PFSK-1 (cell line): ENCODE measurements around the gene SIPA1L3.

Experiments used
- FOXP2 ChIP-seq: optimal IDR thresholded peaks from 2 replicates; pipeline ENCODE3; 2011; ENCODE audit warnings: borderline replicate concordance, control low read depth, inconsistent platforms; ENCODE audit not compliant: insufficient read depth; ENCODE audit errors: extremely low read length, extremely low read depth
- POLR2AphosphoS5 ChIP-seq: IDR thresholded peaks from 2 replicates; pipeline ENCODE4 v1.6.1; 2012; ENCODE audit warnings: low read depth, mild to moderate bottlenecking, control low read depth, low read length, moderate library complexity
- REST ChIP-seq, 2 experiments: IDR thresholded peaks; 2 replicates each; pipeline versions ENCODE4 v1.6.1 to v1.8.0; 2011 to 2012; ENCODE audit warnings: low read depth in 2 of 2, low read length in 2 of 2, control low read depth in 1 of 2, inconsistent platforms in 1 of 2, mild to moderate bottlenecking in 1 of 2, moderate library complexity in 1 of 2; ENCODE audit not compliant: insufficient read depth in 1 of 2
- SIN3A ChIP-seq: IDR thresholded peaks from 2 replicates; pipeline ENCODE4 v1.6.1; 2012; ENCODE audit warnings: mild to moderate bottlenecking, low read length, moderate library complexity, borderline replicate concordance; ENCODE audit not compliant: insufficient read depth
- TAF1 ChIP-seq: IDR thresholded peaks from 2 replicates; pipeline ENCODE4 v1.6.1; 2012; ENCODE audit warnings: low read length, control low read depth, borderline replicate concordance; ENCODE audit not compliant: insufficient read depth

The SIPA1L3 gene

GRCh38 chr19:38043649-38044144, 136.7 kb downstream of the SIPA1L3 start:
- TF ChIP-seq FOXP2: no peak
- TF ChIP-seq REST (IDR thresholded peaks at IDR 0.05; ENCODE audit: insufficient read depth in 1 of 2, low read depth in 2 of 2, low read length in 2 of 2): no peak
- TF ChIP-seq TAF1: no peak
- TF ChIP-seq POLR2AphosphoS5: no peak

DNA sequence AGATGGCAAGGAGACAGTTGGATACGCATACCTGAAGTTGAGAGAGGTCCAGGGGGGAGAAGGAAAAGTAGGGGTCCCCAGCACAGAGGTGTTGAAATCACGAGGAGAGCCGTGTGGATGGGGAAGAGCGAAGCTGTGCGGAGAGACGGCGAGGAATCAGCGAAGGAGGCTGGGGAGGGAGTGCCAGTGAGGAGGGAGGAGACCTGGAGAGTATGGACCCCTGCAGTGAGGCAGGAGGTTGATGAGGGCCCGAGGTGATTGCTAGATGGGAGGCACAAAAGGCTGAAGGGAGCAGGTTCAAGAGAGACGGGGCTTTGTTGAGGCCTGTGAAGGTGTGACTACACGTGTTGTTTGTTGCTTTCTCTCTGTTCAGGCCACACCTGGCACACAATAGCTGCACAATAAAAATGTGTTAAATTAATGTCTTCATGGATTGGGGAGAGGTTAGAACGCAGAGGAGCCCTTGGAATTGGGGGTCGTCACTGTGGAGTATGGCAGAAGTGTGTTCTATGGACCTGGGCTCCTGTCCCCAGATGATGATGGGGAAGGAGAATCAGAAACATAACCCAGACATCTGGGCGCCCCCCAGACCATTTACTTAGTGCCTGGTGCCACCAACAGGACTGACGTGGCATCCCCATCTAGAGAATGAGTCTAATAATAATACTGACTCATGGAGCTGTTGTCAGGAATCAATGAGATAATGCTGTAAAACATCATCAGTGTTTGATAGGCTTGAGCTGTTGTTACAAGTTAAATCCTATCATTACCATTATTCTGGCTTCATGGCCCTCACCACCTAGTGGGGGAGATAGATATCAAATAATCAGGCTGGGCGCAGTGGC, 137.5 kb downstream of the SIPA1L3 start:
- no peak for TF ChIP-seq TAF1
- TF ChIP-seq REST (IDR thresholded peaks at IDR 0.05; ENCODE audit: insufficient read depth in 1 of 2, low read depth in 2 of 2, low read length in 2 of 2): no peak
- TF ChIP-seq SIN3A: no peak
- TF ChIP-seq POLR2AphosphoS5: no peak
- TF ChIP-seq FOXP2: no peak

DNA sequence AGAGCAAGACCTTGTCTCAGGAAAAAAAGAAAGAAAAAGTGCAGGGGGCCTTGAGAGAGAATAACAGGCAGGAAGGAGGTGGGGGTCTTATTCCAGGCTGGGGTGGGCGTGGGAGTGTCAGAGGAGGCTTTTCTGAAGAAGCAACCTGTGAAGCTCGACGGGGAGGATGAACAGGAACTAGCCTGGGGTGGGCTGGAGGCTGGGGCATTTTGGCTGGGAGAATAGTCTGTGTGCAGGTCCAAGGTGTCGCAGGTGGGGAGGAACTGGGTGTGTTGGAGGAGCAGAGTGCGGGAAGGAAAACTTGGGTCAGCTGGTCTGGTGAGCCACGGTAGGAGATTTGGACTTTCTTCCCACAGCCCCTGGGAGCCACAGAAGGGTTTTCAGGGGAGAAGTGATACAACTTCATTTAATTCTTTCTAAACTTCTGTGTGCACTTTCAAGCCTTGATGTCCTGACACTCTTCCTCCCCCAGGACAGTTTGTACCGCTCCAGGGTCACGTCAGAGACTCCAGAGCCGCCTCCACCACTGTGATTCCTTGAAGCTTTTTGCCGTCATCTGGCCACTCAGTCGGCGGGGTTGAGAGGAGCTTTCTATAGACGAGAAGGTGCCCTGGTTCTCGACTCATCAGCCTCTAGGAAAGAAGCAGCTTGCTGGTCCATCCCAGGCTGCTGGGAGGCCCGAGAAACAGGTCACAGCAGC, 138.7 kb downstream of the SIPA1L3 start:
- TF ChIP-seq FOXP2: no peak
- no peak for TF ChIP-seq POLR2AphosphoS5
- TF ChIP-seq SIN3A: no peak
- no peak for TF ChIP-seq TAF1

DNA sequence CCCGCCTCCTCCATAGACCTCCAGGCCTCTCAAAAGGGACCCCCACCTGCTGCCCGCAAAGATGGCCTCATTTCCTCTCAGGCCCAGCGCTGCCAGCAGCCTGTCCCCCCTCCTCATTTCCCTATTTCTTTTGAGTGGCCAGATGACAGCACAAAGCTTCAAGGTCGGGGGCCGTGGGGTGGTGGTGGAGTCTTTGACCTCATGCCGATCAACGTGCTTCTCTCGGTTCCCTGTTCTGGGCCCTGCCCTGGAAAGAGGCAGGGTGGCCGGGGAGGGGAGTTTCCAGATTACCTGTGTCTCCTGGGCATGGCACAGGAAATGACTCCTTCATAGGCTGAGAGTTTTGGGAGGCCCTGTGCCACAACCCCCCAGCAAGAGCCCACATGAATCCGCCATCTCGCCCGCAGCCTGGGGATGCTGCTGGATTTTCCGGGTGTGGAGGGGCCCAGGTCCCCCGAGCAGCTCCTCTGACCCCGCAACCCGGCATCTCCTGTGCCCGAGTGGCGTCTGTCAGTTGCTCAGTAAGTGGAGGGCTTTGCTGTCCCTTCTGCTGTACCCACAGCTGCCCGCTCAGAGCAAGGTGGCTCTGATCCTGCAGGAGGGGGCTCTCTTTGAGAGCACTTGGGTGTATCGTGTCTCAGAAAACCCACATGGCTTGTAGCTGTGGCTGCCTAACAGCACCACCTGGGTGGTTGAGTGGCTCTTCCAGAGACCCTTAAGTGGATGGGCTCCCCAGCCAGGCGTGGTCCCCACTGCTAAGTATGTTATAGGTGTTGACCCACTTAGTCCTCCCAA, 139.4 kb downstream of the SIPA1L3 start:
- TF ChIP-seq POLR2AphosphoS5 (no peak), FOXP2 (no peak), TAF1 (no peak), SIN3A (no peak), REST (IDR thresholded peaks at IDR 0.05; ENCODE audit: insufficient read depth in 1 of 2, low read depth in 2 of 2, low read length in 2 of 2) (no peak)

- no peak for TF ChIP-seq REST (IDR thresholded peaks at IDR 0.05; ENCODE audit: insufficient read depth in 1 of 2, low read depth in 2 of 2, low read length in 2 of 2)
- TF ChIP-seq TAF1: no peak
- TF ChIP-seq FOXP2: no peak
- no peak for TF ChIP-seq POLR2AphosphoS5
Measured at GRCh38 chr19:38047049-38047438, 140.0 kb downstream of the SIPA1L3 start.
